GM12872 (cell line): ENCODE results near the gene PKDREJ.

Source experiments
- TF ChIP-seq, protein P1 (sequence below): IDR thresholded peaks from 3 replicates; pipeline ENCODE4 v1.5.1; 2011; ENCODE audit warnings: low read depth, mild to moderate bottlenecking, low read length, moderate library complexity; ENCODE audit not compliant: insufficient read depth

Gene PKDREJ

GRCh38 chr22:46224898-46225290 lies 38.2 kb downstream of the PKDREJ start:
- TF ChIP-seq, protein P1, sequence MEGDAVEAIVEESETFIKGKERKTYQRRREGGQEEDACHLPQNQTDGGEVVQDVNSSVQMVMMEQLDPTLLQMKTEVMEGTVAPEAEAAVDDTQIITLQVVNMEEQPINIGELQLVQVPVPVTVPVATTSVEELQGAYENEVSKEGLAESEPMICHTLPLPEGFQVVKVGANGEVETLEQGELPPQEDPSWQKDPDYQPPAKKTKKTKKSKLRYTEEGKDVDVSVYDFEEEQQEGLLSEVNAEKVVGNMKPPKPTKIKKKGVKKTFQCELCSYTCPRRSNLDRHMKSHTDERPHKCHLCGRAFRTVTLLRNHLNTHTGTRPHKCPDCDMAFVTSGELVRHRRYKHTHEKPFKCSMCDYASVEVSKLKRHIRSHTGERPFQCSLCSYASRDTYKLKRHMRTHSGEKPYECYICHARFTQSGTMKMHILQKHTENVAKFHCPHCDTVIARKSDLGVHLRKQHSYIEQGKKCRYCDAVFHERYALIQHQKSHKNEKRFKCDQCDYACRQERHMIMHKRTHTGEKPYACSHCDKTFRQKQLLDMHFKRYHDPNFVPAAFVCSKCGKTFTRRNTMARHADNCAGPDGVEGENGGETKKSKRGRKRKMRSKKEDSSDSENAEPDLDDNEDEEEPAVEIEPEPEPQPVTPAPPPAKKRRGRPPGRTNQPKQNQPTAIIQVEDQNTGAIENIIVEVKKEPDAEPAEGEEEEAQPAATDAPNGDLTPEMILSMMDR, result no peak

DNA sequence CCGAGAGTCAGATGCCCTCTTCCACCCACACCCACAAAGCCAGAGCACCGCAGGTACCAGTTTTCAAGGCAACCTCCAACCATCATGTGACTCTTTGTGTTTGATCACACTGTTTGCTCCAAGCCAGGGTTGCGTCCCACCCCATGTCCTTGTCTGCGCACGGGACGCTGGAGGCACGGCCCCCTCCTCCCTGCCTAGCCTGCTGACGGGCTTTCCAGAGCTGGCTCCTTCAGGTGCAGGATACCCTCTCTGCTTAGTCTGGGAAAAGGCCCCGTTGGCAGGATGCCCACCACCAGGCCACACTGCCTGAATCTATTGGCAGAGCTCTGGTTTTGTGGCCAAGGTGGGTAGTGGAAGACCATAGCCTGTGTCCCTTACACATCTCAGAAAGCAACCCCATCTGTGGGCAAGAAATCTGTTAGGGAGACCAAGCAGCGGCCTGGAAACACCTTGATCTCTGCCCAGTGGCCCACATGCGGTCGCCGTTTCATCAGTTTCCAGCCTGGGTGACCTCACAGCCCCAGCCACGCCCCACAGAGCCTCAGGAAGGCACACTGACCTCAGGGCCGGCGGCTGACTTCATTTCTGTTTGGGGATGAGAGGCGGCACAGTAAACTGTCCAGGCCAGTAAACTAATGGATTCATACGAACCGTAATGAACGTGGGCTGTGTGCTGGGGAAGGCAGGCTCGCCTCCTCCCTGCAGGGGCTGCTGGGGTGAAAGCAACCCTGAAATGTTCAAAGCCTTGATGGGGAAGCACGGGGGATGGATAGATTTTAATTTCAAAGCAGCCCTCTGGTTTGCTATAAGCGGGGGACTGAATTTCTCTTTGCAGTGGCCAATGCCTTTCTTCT lies 38.9 kb downstream of the PKDREJ start:
- TF ChIP-seq, protein P1, result no peak

DNA sequence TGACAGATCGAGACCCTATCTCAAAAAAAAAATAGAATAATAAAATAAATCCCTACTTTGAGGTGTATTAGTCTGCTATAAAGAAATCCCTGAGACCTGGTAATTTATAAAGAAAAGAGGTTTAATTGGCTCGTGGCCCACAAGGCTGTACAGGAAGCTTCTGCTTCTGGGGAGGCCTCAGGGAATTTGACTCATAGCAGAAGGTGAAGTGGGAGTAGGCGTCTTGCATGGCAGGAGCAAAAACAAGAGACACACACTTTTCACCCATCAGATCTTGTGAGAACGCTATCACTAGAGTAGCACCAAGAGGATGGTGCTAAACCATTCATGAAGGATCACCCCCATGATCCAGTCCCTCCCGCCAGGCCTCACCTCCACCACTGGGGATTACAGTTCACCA lies 42.2 kb downstream of the PKDREJ start:
- TF ChIP-seq, protein P1, result no peak

GRCh38 chr22:46219636-46220035 lies 43.5 kb downstream of the PKDREJ start:
- TF ChIP-seq, protein P1, result no peak

- TF ChIP-seq, protein P1, result no peak
These were observed 48.5 kb downstream of the PKDREJ start for GRCh38 chr22:46214616-46215015.

GRCh38 chr22:46214149-46214548 lies 49.0 kb downstream of the PKDREJ start:
- TF ChIP-seq, protein P1, result no peak

GRCh38 chr22:46213052-46213451 lies 50.1 kb downstream of the PKDREJ start:
- TF ChIP-seq, protein P1, result no peak
